Measurements from ENCODE around the gene TGM5. TPM values are rescaled to one million over a fixed set of nuclear protein-coding genes. Genes with fewer than 3 reads are reported as not detected.

The TGM5 gene
- total RNA-seq, 1 donor from 2014 or later, result 0.32 TPM

- intact Hi-C loops (cut with DNase I), result no loop called here
- H3K36me3 ChIP-seq, result peaks cover 60% of the 10 kb centered on the region
- H3K4me3 ChIP-seq, result peak overlapping the region; percentile 90
- no peaks in the 10 kb centered on the region for H3K27me3 ChIP-seq (ENCODE audit: low read depth)
- DNase-seq (no peak), ATAC-seq (peak; percentile 21 to 41)
- peak overlapping the region; percentile 94 for H3K27ac ChIP-seq
- TF ChIP-seq CTCF (IDR thresholded peaks at IDR 0.05), result no peak
- peaks cover 28% of the 10 kb centered on the region for H3K4me1 ChIP-seq
- no peaks in the 10 kb centered on the region for H3K9me3 ChIP-seq
Observed at GRCh38 chr15:43186003-43186353, 80.8 kb downstream of the TGM5 start.

DNA sequence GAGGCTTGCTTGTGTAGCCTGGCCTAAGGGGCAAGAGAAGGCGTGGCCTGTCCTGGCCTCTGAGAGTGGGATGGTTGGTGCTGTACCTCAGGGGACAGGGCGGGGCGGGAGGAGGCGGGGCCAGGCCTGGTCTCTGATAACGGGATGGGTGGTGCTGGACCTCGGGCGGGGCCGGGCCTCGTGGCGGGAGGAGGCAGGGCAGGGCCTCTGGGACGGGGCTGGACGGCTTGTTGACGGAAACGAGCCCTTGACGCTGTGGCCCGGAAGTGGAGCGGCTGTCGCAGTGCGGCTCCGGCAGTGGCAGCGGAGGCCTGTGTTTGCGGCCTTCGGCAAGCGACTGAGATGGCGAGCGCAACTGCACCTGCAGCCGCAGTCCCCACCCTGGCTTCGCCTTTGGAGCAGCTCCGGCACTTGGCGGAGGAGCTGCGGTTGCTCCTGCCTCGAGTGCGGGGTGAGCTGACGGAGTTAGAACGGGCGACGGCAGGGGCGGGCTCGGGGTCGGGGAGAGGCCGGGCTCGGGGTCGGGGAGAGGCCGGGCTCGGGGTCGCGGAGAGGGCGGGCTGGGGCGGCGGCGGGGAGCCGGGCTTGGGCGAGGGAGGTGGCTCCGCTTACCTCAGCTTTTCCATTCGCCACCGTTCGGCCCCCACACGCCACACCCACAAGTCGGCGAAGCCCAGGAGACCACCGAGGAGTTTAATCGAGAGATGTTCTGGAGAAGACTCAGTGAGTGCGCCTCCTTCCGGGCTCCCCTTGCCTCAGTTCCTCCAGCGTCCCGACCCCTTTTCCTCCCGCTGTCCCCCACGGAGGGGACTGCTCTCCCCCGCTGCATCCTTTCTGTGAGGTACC, 81.3 kb downstream of the TGM5 start, which contains the start of gene CCNDBP1:
TSS of gene CCNDBP1 (plus strand) at position 247 of the 846 bp plus-strand sequence. CDS start at position 343, 96 bp downstream.
- H3K27me3 ChIP-seq (ENCODE audit: low read depth), result no peaks in the 10 kb centered on the region
- peaks cover 54% of the 10 kb centered on the region for H3K36me3 ChIP-seq
- H3K9me3 ChIP-seq, result no peaks in the 10 kb centered on the region
- H3K4me1 ChIP-seq, result peaks cover 28% of the 10 kb centered on the region
- intact Hi-C loops (cut with DNase I), result no loop called here
- TF ChIP-seq CTCF (IDR thresholded peaks at IDR 0.05), result peak; percentile 33
- peak; percentile 99 for ATAC-seq
- peak; percentile 99 for DNase-seq
- H3K27ac ChIP-seq, result peak within 1 kb of the TSS; percentile 94
- H3K4me3 ChIP-seq, result peak within 1 kb of the TSS; percentile 90

GRCh38 chr15:43184407-43185124, 82.2 kb downstream of the TGM5 start:
- no peak for TF ChIP-seq CTCF (IDR thresholded peaks at IDR 0.05)
- intact Hi-C loops (cut with DNase I), result no loop called here
- no peaks in the 10 kb centered on the region for H3K27me3 ChIP-seq (ENCODE audit: low read depth)
- ATAC-seq (no peak), DNase-seq (no peak)
- peaks cover 54% of the 10 kb centered on the region for H3K36me3 ChIP-seq
- no peaks in the 10 kb centered on the region for H3K9me3 ChIP-seq
- peak overlapping the region; percentile 94 for H3K27ac ChIP-seq
- peaks cover 28% of the 10 kb centered on the region for H3K4me1 ChIP-seq
- peak overlapping the region; percentile 90 for H3K4me3 ChIP-seq

GRCh38 chr15:43183270-43183669, 83.5 kb downstream of the TGM5 start:
- DNase-seq (no peak), ATAC-seq (no peak)
- H3K9me3 ChIP-seq, result no peaks in the 10 kb centered on the region
- TF ChIP-seq CTCF (IDR thresholded peaks at IDR 0.05), result no peak
- intact Hi-C loops (cut with DNase I), result no loop called here
- H3K27ac ChIP-seq, result no peak overlapping the region
- H3K4me1 ChIP-seq, result peaks cover 22% of the 10 kb centered on the region
- H3K36me3 ChIP-seq, result peaks cover 57% of the 10 kb centered on the region
- no peaks in the 10 kb centered on the region for H3K27me3 ChIP-seq (ENCODE audit: low read depth)
- H3K4me3 ChIP-seq, result no peak overlapping the region

Other genes with a start within 250 kb of the TGM5 start
- 32.5 TPM for gene UBR1, start 160.9 kb downstream of the TGM5 start, total RNA-seq
- 26.2 TPM for gene TMEM62, start 133.3 kb downstream of the TGM5 start, total RNA-seq
- gene CCNDBP1, start 81.5 kb downstream of the TGM5 start, total RNA-seq, result 71.0 TPM
- gene EPB42, start 45.9 kb downstream of the TGM5 start, total RNA-seq, result not detected
- not detected for gene TGM7, start 35.3 kb upstream of the TGM5 start, total RNA-seq
- gene LCMT2, start 63.6 kb upstream of the TGM5 start, total RNA-seq, result 6.9 TPM
- 24.3 TPM for gene ZSCAN29, start 104.1 kb upstream of the TGM5 start, total RNA-seq
- gene TUBGCP4, start 104.2 kb upstream of the TGM5 start, total RNA-seq, result 21.6 TPM
- gene TP53BP1, start 226.2 kb upstream of the TGM5 start, total RNA-seq, result 41.0 TPM